ENCODE results near the gene SPAG16.

GRCh38 chr2:214341646-214342045 lies 1057.4 kb downstream of the SPAG16 start:
- TF ChIP-seq CTCF (conservative IDR thresholded peaks at IDR 0.05 in 1 of 2, IDR thresholded peaks at IDR 0.05 in 1 of 2; ENCODE audit: low read depth in 1 of 2, low read length in 2 of 2) (no peak), EZH2 (IDR thresholded peaks at IDR 0.05; ENCODE audit: low read length, missing control alignments) (no peak)

All from fibroblast of lung (primary cell).